AG09319 (cell line): Measurements from ENCODE around the gene KRAS.

Experiments
- DNase-seq: peaks from one replicate; pipeline ENCODE4 v3.0.0-alpha.2; 2010; ENCODE audit warnings: low read depth; ENCODE audit errors: extremely low read depth
- TF ChIP-seq, protein P1 (sequence below): IDR thresholded peaks from 2 replicates; pipeline ENCODE4 v1.5.1; 2011; ENCODE audit warnings: low read depth, mild to moderate bottlenecking, inconsistent platforms, low read length, moderate library complexity

The KRAS gene

DNA sequence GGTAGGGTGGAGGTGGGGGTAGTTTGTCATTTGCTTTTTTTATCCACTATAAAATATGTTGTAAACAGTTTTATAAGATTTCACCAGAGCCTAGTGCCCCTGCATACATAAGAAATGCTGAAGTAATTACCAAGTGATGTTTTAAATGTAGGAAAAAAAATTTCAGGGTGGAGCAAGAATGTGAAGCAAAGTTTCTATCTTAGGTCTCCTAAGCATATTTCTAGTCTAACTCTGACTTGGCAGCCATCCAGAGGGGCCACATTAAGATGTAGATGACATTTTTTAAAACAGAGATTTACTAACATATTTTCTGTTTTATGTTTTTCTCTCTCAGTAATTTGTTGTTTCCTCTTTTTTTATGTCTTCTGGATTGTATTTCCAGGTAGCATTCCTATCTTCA lies 15.8 kb upstream of the KRAS start:
- no peak for DNase-seq
- TF ChIP-seq, protein P1, sequence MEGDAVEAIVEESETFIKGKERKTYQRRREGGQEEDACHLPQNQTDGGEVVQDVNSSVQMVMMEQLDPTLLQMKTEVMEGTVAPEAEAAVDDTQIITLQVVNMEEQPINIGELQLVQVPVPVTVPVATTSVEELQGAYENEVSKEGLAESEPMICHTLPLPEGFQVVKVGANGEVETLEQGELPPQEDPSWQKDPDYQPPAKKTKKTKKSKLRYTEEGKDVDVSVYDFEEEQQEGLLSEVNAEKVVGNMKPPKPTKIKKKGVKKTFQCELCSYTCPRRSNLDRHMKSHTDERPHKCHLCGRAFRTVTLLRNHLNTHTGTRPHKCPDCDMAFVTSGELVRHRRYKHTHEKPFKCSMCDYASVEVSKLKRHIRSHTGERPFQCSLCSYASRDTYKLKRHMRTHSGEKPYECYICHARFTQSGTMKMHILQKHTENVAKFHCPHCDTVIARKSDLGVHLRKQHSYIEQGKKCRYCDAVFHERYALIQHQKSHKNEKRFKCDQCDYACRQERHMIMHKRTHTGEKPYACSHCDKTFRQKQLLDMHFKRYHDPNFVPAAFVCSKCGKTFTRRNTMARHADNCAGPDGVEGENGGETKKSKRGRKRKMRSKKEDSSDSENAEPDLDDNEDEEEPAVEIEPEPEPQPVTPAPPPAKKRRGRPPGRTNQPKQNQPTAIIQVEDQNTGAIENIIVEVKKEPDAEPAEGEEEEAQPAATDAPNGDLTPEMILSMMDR, result no peak

DNA sequence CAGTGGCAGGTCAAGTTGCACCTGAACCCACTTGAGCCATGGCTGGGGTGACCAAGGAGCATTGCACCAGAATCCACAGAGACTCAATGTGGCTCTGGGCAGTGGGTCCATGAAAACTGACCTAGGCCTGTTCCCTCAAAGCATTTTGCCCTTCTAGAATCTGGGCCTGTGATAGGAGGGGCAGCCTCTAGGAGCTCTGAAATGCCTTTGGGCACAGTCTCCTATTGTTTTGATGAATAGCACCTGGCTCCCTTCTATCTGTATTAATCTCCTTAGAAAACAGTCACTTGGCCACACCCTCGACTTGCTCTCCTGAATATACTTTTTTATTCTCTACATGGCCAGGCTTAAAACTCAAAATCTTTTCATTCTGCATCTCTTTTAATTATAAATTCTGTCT lies 14.1 kb upstream of the KRAS start:
- TF ChIP-seq, protein P1, result no peak
- no peak for DNase-seq

DNA sequence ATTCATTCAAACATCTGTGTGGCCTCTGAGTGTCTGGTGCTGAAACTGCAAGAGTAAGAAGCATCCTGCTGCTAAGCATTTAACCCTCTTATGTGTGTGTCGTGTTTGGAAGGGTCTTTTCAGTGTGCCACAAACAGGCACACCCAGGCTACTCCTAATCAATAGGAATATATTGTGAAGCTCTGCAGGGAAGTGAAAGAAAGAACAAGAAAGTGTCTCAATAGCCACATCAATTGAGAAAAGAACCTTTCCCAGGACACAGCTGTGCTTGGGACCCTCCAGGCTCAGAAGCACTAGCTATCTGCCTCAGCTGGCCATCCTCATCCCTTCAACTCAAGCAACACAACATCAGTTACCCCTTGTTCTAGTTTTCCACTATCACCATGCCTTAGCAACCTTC lies 13.4 kb upstream of the KRAS start:
- no peak for DNase-seq
- TF ChIP-seq, protein P1, result no peak

DNA sequence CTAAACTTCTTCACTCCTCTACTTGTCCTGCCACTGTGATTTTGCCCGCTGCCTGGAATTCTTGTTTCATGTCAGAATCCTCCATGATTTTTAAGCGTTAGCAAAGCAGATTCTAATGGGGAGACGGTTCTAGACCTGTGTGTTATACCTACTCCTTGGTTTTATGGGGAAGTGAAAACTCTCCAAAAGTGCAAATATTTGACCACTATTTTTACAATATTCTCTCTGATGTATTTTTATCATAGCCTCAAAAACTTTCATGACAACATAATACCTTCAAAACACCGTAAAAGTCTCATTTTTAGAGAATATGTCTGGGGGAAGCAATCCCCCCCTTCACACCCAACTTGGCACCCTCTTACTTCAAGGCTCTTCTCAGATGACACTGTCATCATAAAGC lies 12.9 kb upstream of the KRAS start:
- DNase-seq, result no peak

DNA sequence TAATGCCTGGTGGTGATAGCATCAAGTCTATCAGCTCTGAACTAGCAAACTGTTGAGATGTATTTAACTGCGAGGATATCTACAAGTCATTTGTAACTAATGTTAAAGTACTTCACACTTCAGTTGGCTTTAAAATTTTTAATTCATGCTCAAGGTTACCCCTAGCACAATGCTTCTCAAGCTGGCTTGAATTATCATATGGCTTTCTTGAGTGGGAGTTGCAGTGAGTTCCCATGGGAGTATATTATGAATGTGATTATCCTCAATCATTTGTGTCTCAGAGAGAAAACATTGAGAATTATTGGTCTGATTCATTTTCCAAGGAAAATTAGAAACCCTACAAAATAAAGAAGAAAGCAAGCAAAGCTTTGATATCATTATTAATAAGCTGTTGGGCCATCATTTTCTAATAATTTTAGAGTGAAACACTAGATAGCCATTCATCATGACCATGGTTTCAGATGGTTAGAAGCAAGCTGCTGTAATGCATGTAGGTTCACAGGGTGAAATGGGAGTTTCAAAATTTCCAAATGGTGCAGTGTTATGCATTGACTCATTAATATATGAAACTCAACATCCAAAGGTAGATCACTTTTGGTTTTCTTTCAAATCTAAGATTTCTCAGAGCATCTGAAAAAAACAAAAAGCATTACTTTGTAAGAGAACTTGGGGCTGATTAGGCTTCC lies 11.8 kb upstream of the KRAS start:
- DNase-seq, result no peak
- TF ChIP-seq, protein P1, result no peak

More for the DNA sequence above, 12.9 kb upstream of the KRAS start:
- TF ChIP-seq, protein P1, result no peak

DNA sequence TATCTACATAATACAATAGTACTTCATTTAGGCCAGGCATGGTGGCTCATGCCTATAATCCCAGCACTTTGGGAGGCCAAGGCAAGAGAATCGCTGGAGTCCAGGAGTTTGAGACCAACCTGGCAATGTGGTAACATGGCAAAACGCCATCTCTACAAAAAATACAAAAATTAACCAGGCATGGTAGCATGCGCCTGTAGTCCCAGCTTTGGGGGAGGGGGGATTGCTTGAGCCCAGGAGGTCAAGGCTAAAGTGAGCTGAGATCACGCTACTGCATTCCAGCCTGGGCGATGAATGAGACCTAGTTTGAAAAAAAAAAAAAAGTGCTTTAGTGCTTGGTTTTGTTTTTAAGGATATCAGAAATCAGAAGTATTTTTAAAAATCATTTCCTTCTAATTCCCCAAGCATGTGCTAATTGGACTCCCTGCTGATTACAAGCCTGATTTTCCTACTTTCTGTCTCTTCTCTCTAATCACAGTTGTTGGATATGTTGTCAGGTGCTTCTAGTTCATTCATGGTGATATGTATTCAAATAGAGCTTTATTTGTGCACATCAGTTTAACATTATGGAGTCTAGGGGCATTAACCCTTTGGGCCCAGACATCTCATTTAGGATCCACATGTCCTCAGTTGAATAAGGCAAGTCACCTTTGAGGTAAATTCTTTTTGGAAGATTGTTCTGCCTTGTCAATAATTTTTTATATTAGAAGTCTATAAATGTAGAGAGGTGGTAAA lies 7.0 kb upstream of the KRAS start:
- TF ChIP-seq, protein P1, result no peak
- DNase-seq, result no peak

DNA sequence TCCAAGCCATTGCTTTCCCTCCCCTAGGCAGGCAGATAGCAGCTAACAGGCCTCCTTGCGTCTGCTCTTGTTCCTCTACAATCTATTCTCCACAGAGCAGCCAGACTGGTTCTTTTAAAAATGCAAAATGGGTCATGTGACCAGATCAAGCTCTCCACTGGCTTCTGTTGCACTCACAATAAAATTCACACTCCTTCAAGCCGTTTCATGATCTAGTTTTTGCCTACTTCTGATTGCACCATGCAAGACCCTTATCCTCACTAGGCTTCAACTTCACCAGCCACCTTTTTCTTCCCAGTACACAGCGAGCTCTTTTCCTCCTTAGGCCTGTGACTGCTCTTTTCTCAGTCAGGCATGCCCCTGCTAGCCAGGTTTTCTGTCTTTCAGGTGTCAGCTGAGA lies 6.1 kb upstream of the KRAS start:
- TF ChIP-seq, protein P1, result no peak
- no peak for DNase-seq
